Astrocyte (in vitro differentiated cells and primary cell): Measurements from ENCODE around the gene CSNK1D. TPM values are rescaled to one million over a fixed set of nuclear protein-coding genes. Genes with fewer than 3 reads are reported as not detected.

Experiments used
- DNase-seq: peaks from one replicate; pipeline ENCODE4 v3.0.0-alpha.2; 2010; ENCODE audit warnings: low read depth
- FAIRE-seq: peaks from 2 replicates; lab custom pipeline; 2011; peaks lifted over from hg19 to GRCh38; lab: Jason Lieb, UNC
- H2AFZ ChIP-seq: 2 replicates; pipeline ENCODE4 v1.6.0; 2012; ENCODE audit warnings: low read depth, low read length, inconsistent platforms
- H3K27ac ChIP-seq: 2 replicates; pipeline ENCODE4 v1.5.1; 2011; ENCODE audit warnings: low read depth, low read length, inconsistent platforms
- H3K27me3 ChIP-seq: 2 replicates; pipeline ENCODE4 v1.6.0; 2011; ENCODE audit warnings: low read length, inconsistent platforms; ENCODE audit not compliant: insufficient read depth
- H3K36me3 ChIP-seq: 2 replicates; pipeline ENCODE4 v1.5.1; 2011; ENCODE audit warnings: low read length, inconsistent platforms; ENCODE audit not compliant: insufficient read depth
- H3K4me1 ChIP-seq: 2 replicates; pipeline ENCODE4 v1.5.1; 2011; ENCODE audit warnings: low read length, inconsistent platforms; ENCODE audit not compliant: insufficient read depth
- H3K4me2 ChIP-seq: 2 replicates; pipeline ENCODE4 v1.6.0; 2012; ENCODE audit warnings: low read length, inconsistent platforms
- H3K4me3 ChIP-seq: 2 replicates; pipeline ENCODE4 v1.5.1; 2011; ENCODE audit warnings: low read depth, mild to moderate bottlenecking, low read length, inconsistent platforms; ENCODE audit not compliant: insufficient read depth
- H3K79me2 ChIP-seq: 2 replicates; pipeline ENCODE4 v1.6.0; 2012; ENCODE audit warnings: mild to moderate bottlenecking, low read length, inconsistent platforms; ENCODE audit not compliant: insufficient read depth
- H3K9ac ChIP-seq: 2 replicates; pipeline ENCODE4 v1.6.0; 2012; ENCODE audit warnings: mild to moderate bottlenecking, low read length, inconsistent platforms
- H3K9me3 ChIP-seq: 2 replicates; pipeline ENCODE4 v1.5.1; 2012; ENCODE audit warnings: low read depth, mild to moderate bottlenecking, low read length, inconsistent platforms; ENCODE audit not compliant: insufficient read depth
- H4K20me1 ChIP-seq: 2 replicates; pipeline ENCODE4 v1.6.0; 2012; ENCODE audit warnings: low read length, inconsistent platforms; ENCODE audit not compliant: insufficient read depth
- H3K27ac Mint-ChIP-seq: one replicate; pipeline ENCODE4 v1.8.0; 2021; ENCODE audit warnings: mild to moderate bottlenecking, mixed read lengths; ENCODE audit not compliant: unreplicated experiment
- H3K27me3 Mint-ChIP-seq: one replicate; pipeline ENCODE4 v1.8.0; 2021; ENCODE audit warnings: low read depth, mixed read lengths; ENCODE audit not compliant: unreplicated experiment
- H3K36me3 Mint-ChIP-seq: one replicate; pipeline ENCODE4 v1.8.0; 2021; ENCODE audit warnings: low read depth, mixed read lengths; ENCODE audit not compliant: unreplicated experiment
- H3K4me1 Mint-ChIP-seq: one replicate; pipeline ENCODE4 v1.8.0; 2021; ENCODE audit warnings: low read depth, mixed read lengths; ENCODE audit not compliant: unreplicated experiment
- H3K4me3 Mint-ChIP-seq: one replicate; pipeline ENCODE4 v1.8.0; 2021; ENCODE audit warnings: mild to moderate bottlenecking, moderate library complexity, mixed read lengths; ENCODE audit not compliant: unreplicated experiment
- H3K9me3 Mint-ChIP-seq: one replicate; pipeline ENCODE4 v1.8.0; 2021; ENCODE audit warnings: mild to moderate bottlenecking, mixed read lengths; ENCODE audit not compliant: unreplicated experiment
- EZH2 ChIP-seq: IDR thresholded peaks from 2 replicates; pipeline ENCODE4 v1.6.1; 2012; ENCODE audit warnings: mild to moderate bottlenecking, low read length, inconsistent platforms; ENCODE audit not compliant: insufficient read depth
- total RNA-seq: library from RNA; stranded (reverse); gene quantifications from 2 replicates; pipeline ENCODE4 v1.2.1, GENCODE V29; 2021
- TF ChIP-seq, protein P1 (sequence below): IDR thresholded peaks from 2 replicates; pipeline ENCODE4 v1.5.1; 2011; ENCODE audit warnings: low read depth, mild to moderate bottlenecking, inconsistent platforms, low read length, moderate library complexity; ENCODE audit not compliant: insufficient read depth

CSNK1D gene
- total RNA-seq, 1 donor from 2014 or later, result 153 TPM

DNA sequence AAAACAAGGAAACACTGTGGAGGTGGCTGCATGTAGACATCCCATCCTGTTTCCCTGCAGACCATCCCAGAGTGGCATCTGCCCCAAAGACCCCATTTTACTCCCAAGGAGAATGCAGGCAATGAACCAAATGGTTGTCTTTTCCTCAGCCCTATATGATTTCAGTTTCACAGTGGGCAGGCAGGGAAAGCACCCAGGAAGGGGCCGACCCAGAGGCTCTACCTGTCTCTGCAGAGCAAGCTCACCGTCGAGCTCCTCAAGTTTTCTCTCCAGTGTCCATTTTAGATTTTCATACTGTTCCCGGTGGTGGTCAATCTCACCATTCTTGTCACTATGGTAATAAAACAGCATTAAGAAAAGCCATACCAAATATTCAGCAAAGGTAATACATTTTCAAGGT, 75.4 kb downstream of the CSNK1D start:
- DNase-seq (no peak), FAIRE-seq (no peak)
- TF ChIP-seq, protein P1, sequence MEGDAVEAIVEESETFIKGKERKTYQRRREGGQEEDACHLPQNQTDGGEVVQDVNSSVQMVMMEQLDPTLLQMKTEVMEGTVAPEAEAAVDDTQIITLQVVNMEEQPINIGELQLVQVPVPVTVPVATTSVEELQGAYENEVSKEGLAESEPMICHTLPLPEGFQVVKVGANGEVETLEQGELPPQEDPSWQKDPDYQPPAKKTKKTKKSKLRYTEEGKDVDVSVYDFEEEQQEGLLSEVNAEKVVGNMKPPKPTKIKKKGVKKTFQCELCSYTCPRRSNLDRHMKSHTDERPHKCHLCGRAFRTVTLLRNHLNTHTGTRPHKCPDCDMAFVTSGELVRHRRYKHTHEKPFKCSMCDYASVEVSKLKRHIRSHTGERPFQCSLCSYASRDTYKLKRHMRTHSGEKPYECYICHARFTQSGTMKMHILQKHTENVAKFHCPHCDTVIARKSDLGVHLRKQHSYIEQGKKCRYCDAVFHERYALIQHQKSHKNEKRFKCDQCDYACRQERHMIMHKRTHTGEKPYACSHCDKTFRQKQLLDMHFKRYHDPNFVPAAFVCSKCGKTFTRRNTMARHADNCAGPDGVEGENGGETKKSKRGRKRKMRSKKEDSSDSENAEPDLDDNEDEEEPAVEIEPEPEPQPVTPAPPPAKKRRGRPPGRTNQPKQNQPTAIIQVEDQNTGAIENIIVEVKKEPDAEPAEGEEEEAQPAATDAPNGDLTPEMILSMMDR, result no peak
- TF ChIP-seq EZH2, result no peak
- Histone ChIP-seq H3K79me2 (no peaks in the 10 kb centered on the region), H3K9me3 (no peaks in the 10 kb centered on the region), H3K4me3 (no peak overlapping the region), H3K27ac (no peak overlapping the region), H4K20me1 (peaks cover 3% of the 10 kb centered on the region), H3K36me3 (peaks cover 13% of the 10 kb centered on the region), H3K27me3 (no peaks in the 10 kb centered on the region), H2AFZ (no peak overlapping the region), H3K4me1 (no peaks in the 10 kb centered on the region), H3K4me2 (no peak overlapping the region), H3K9ac (no peak overlapping the region)
- no peak overlapping the region for H3K27ac Mint-ChIP-seq
- H3K4me3 Mint-ChIP-seq, result no peak overlapping the region
- peaks cover 25% of the 10 kb centered on the region for H3K36me3 Mint-ChIP-seq
- peaks cover 2% of the 10 kb centered on the region for H3K4me1 Mint-ChIP-seq
- H3K9me3 Mint-ChIP-seq, result peaks cover 4% of the 10 kb centered on the region
- H3K27me3 Mint-ChIP-seq, result no peaks in the 10 kb centered on the region

GRCh38 chr17:82195675-82196672, 77.5 kb downstream of the CSNK1D start:
- H3K36me3 Mint-ChIP-seq, result peaks cover 33% of the 10 kb centered on the region
- Histone ChIP-seq H3K9me3 (no peaks in the 10 kb centered on the region), H3K27me3 (no peaks in the 10 kb centered on the region), H4K20me1 (no peaks in the 10 kb centered on the region), H2AFZ (no peak overlapping the region), H3K9ac (no peak overlapping the region), H3K79me2 (no peaks in the 10 kb centered on the region), H3K4me1 (no peaks in the 10 kb centered on the region), H3K4me2 (no peak overlapping the region), H3K27ac (no peak overlapping the region), H3K4me3 (no peak overlapping the region), H3K36me3 (peaks cover 21% of the 10 kb centered on the region)
- peaks cover 2% of the 10 kb centered on the region for H3K4me1 Mint-ChIP-seq
- DNase-seq (no peak), FAIRE-seq (no peak)
- peaks cover 4% of the 10 kb centered on the region for H3K9me3 Mint-ChIP-seq
- TF ChIP-seq, protein P1, result no peak
- no peak for TF ChIP-seq EZH2
- no peak overlapping the region for H3K4me3 Mint-ChIP-seq
- H3K27me3 Mint-ChIP-seq, result no peaks in the 10 kb centered on the region
- H3K27ac Mint-ChIP-seq, result no peak overlapping the region

- Mint-ChIP-seq H3K27ac (no peak overlapping the region), H3K36me3 (peaks cover 33% of the 10 kb centered on the region), H3K9me3 (peaks cover 4% of the 10 kb centered on the region), H3K4me3 (no peak overlapping the region), H3K27me3 (no peaks in the 10 kb centered on the region), H3K4me1 (no peaks in the 10 kb centered on the region)
- no peak for TF ChIP-seq EZH2
- TF ChIP-seq, protein P1, result no peak
- no peak overlapping the region for H3K4me3 ChIP-seq
- no peaks in the 10 kb centered on the region for H4K20me1 ChIP-seq
- H3K9me3 ChIP-seq, result no peaks in the 10 kb centered on the region
- peaks cover 21% of the 10 kb centered on the region for H3K36me3 ChIP-seq
- FAIRE-seq, result no peak
- H3K4me1 ChIP-seq, result no peaks in the 10 kb centered on the region
- H3K27me3 ChIP-seq, result no peaks in the 10 kb centered on the region
- DNase-seq, result no peak
- no peak overlapping the region for H3K4me2 ChIP-seq
- no peaks in the 10 kb centered on the region for H3K79me2 ChIP-seq
- H3K9ac ChIP-seq, result no peak overlapping the region
- H3K27ac ChIP-seq, result no peak overlapping the region
- no peak overlapping the region for H2AFZ ChIP-seq
Measured at GRCh38 chr17:82194765-82195164, 78.7 kb downstream of the CSNK1D start.
